ENCODE results near the gene GMNN.
"Not testable (repeated sequence)": the region's sequence is repeated elsewhere in the genome, so short reads cannot be mapped to it uniquely, and the experiment has no call there.

GMNN gene

DNA sequence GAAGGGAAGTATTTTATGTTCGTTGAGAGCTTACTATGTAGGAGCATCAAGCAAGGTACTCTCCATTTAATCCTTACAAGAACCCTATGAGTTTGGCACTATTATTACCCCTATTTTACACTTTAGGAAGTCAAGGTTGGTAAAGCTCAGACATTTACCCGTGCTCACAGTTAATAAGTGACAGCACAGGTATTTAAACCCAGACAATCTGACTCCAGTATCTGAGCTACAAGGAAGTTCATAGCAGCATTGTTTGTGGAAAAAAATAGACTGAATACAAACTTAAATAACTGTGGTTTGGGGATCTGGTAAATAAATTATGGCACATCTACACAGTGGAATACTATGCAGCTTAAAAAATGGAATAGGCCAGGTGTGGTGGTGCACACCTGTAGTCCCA, 21.2 kb upstream of the GMNN start:
- H3K4me2 ChIP-seq (ENCODE audit: low read length) = no peak overlapping the region

GRCh38 chr6:24754378-24754777, 20.4 kb upstream of the GMNN start:
- H3K9me2 ChIP-seq (replicated peaks; ENCODE audit: control insufficient read depth, low read length); H4K20me1 ChIP-seq (ENCODE audit: control insufficient read depth, insufficient read depth, low read depth, low read length); H3K4me1 ChIP-seq (ENCODE audit: control insufficient read depth, low read length); H3K36me3 ChIP-seq (ENCODE audit: control insufficient read depth, low read length); H3K27me3 ChIP-seq (ENCODE audit: control insufficient read depth, low read length); H3K9me3 ChIP-seq (ENCODE audit: control insufficient read depth, insufficient read depth, low read length); H3F3A ChIP-seq (ENCODE audit: control insufficient read depth, insufficient read depth); H3K27ac ChIP-seq (ENCODE audit: low read depth, low read length); H3K4me2 ChIP-seq (ENCODE audit: low read length); H3K4me3 ChIP-seq (ENCODE audit: low read length); H3K79me2 ChIP-seq (ENCODE audit: control insufficient read depth, low read length): not testable (repeated sequence)

More for the DNA sequence above, 21.2 kb upstream of the GMNN start:
- H3K79me2 ChIP-seq (ENCODE audit: control insufficient read depth, low read length) = no peaks in the 10 kb centered on the region
- H3K27me3 ChIP-seq (ENCODE audit: control insufficient read depth, low read length) = no peaks in the 10 kb centered on the region
- H3K4me1 ChIP-seq (ENCODE audit: control insufficient read depth, low read length) = peaks cover 12% of the 10 kb centered on the region
- no peaks in the 10 kb centered on the region for H4K20me1 ChIP-seq (ENCODE audit: control insufficient read depth, insufficient read depth, low read depth, low read length)
- no peak overlapping the region for H3K4me3 ChIP-seq (ENCODE audit: low read length)
- no peaks in the 10 kb centered on the region for H3K36me3 ChIP-seq (ENCODE audit: control insufficient read depth, low read length)
- H3K9me2 ChIP-seq (replicated peaks; ENCODE audit: control insufficient read depth, low read length) = no peaks in the 10 kb centered on the region
- TF ChIP-seq CTCF (IDR thresholded peaks at IDR 0.05; ENCODE audit: low read depth, low read length, poor library complexity, severe bottlenecking) (no peak), EZH2phosphoT487 (IDR thresholded peaks at IDR 0.05; ENCODE audit: borderline replicate concordance, low read length) (no peak)
- H3F3A ChIP-seq (ENCODE audit: control insufficient read depth, insufficient read depth) = no peaks in the 10 kb centered on the region
- no peak overlapping the region for H3K27ac ChIP-seq (ENCODE audit: low read depth, low read length)
- H3K9me3 ChIP-seq (ENCODE audit: control insufficient read depth, insufficient read depth, low read length) = 0 out of 2 replicates have a peak, but pooled peaks cover 3% of the 10 kb centered on the region

GRCh38 chr6:24755279-24755678, 19.5 kb upstream of the GMNN start:
- TF ChIP-seq CTCF (IDR thresholded peaks at IDR 0.05; ENCODE audit: low read depth, low read length, poor library complexity, severe bottlenecking) (no peak), EZH2phosphoT487 (IDR thresholded peaks at IDR 0.05; ENCODE audit: borderline replicate concordance, low read length) (no peak)

DNA sequence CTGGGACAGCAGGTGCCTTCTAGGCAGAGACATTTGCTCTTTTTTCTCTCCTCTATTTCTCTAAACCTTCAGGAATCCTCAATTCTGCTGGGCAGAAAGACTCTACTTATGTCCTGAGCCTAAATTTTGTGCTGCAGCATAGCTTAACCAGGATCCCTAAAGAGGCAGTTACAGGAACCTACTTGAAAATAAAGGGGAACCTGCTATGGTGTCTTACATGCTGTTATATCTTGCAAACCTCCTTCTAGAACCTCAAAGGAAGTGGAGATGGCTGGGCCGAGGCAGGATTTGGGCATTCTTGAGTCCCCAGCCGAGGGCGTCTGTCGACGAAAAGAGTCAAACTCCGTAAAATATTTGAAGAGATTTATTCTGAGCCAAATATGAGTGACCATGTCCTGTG, 17.1 kb upstream of the GMNN start:
- Histone ChIP-seq H3K27me3 (ENCODE audit: control insufficient read depth, low read length) (no peaks in the 10 kb centered on the region), H3K27ac (ENCODE audit: low read depth, low read length) (no peak overlapping the region), H3K36me3 (ENCODE audit: control insufficient read depth, low read length) (no peaks in the 10 kb centered on the region), H3K9me3 (ENCODE audit: control insufficient read depth, insufficient read depth, low read length) (0 out of 2 replicates have a peak, but pooled peaks cover 3% of the 10 kb centered on the region), H3K79me2 (ENCODE audit: control insufficient read depth, low read length) (no peaks in the 10 kb centered on the region), H3K4me1 (ENCODE audit: control insufficient read depth, low read length) (peaks cover 8% of the 10 kb centered on the region), H3K9me2 (replicated peaks; ENCODE audit: control insufficient read depth, low read length) (no peaks in the 10 kb centered on the region), H3K4me3 (ENCODE audit: low read length) (no peak overlapping the region), H4K20me1 (ENCODE audit: control insufficient read depth, insufficient read depth, low read depth, low read length) (no peaks in the 10 kb centered on the region), H3F3A (ENCODE audit: control insufficient read depth, insufficient read depth) (no peaks in the 10 kb centered on the region), H3K4me2 (ENCODE audit: low read length) (no peak overlapping the region)
- TF ChIP-seq EZH2phosphoT487 (IDR thresholded peaks at IDR 0.05; ENCODE audit: borderline replicate concordance, low read length) = no peak
- TF ChIP-seq CTCF (IDR thresholded peaks at IDR 0.05; ENCODE audit: low read depth, low read length, poor library complexity, severe bottlenecking) = no peak

More at GRCh38 chr6:24755279-24755678, 19.5 kb upstream of the GMNN start:
- no peak overlapping the region for H3K4me3 ChIP-seq (ENCODE audit: low read length)
- H3K79me2 ChIP-seq (ENCODE audit: control insufficient read depth, low read length) = no peaks in the 10 kb centered on the region
- H3K27ac ChIP-seq (ENCODE audit: low read depth, low read length) = no peak overlapping the region
- H3K27me3 ChIP-seq (ENCODE audit: control insufficient read depth, low read length) = no peaks in the 10 kb centered on the region
- no peaks in the 10 kb centered on the region for H3F3A ChIP-seq (ENCODE audit: control insufficient read depth, insufficient read depth)
- no peaks in the 10 kb centered on the region for H3K9me2 ChIP-seq (replicated peaks; ENCODE audit: control insufficient read depth, low read length)
- H3K9me3 ChIP-seq (ENCODE audit: control insufficient read depth, insufficient read depth, low read length) = 0 out of 2 replicates have a peak, but pooled peaks cover 3% of the 10 kb centered on the region
- H3K4me2 ChIP-seq (ENCODE audit: low read length) = no peak overlapping the region
- H4K20me1 ChIP-seq (ENCODE audit: control insufficient read depth, insufficient read depth, low read depth, low read length) = no peaks in the 10 kb centered on the region
- H3K4me1 ChIP-seq (ENCODE audit: control insufficient read depth, low read length) = no peaks in the 10 kb centered on the region
- no peaks in the 10 kb centered on the region for H3K36me3 ChIP-seq (ENCODE audit: control insufficient read depth, low read length)

All from DOHH2 (cell line).